IMR-90 (cell line): Measurements from ENCODE around the gene MOB3B. TPM values are rescaled to one million over a fixed set of nuclear protein-coding genes. Genes with fewer than 3 reads are reported as not detected.

ENCODE experiments used
- ATAC-seq: fragments of 200-7000 bp; cut with Tn5 transposase; 2 replicates; pipeline ENCODE4 v1.9.1; 2020; ENCODE audit warnings: low read depth, mild to moderate bottlenecking, moderate library complexity
- BruUV-seq: library from RNA; stranded (reverse); fragments of 400-500 nt; replicated peaks from 2 replicates; lab custom pipeline; 2021; lab: Mats Ljungman, UMichigan
- CTCF ChIA-PET: fragments of 300-600 bp; formaldehyde crosslinking; extraction: SDS; loops from one replicate; lab custom pipeline; 2021; ENCODE audit warnings: antibody characterized with exemption; lab: Yijun Ruan, JAX
- POLR2A ChIA-PET: fragments of 300-600 bp; sonication (Branson Sonifier 250); formaldehyde crosslinking; loops from one replicate; lab custom pipeline; 2022; ENCODE audit warnings: antibody characterized with exemption; ENCODE audit not compliant: unreplicated experiment; lab: Charles Lee
- DNase-seq: peaks from one replicate; pipeline ENCODE4 v3.0.0; 2013
- H2AFZ ChIP-seq: replicated peaks from 2 replicates; pipeline ENCODE3; 2013; ENCODE audit warnings: low read length, mild to moderate bottlenecking; ENCODE audit not compliant: poor library complexity
- H2AK5ac ChIP-seq: 2 replicates; pipeline ENCODE4 v1.6.1; 2013; ENCODE audit warnings: low read depth, low read length, inconsistent platforms
- H2AK9ac ChIP-seq: replicated peaks from 2 replicates; pipeline ENCODE3; 2013; ENCODE audit warnings: mild to moderate bottlenecking, low read depth, low read length, moderate library complexity; ENCODE audit not compliant: poor library complexity
- H2BK120ac ChIP-seq: 2 replicates; pipeline ENCODE4 v1.6.1; 2013; ENCODE audit warnings: low read depth, low read length, inconsistent platforms
- H2BK15ac ChIP-seq: 3 replicates; pipeline ENCODE4 v1.6.1; 2013; ENCODE audit warnings: low read depth, low read length, inconsistent platforms
- H2BK20ac ChIP-seq: 2 replicates; pipeline ENCODE4 v1.6.1; 2013; ENCODE audit warnings: low read depth, mild to moderate bottlenecking, inconsistent platforms, low read length, moderate library complexity
- H2BK5ac ChIP-seq: 2 replicates; pipeline ENCODE4 v1.6.1; 2013; ENCODE audit warnings: mild to moderate bottlenecking, low read depth, low read length, inconsistent platforms; ENCODE audit not compliant: poor library complexity, severe bottlenecking
- H3K14ac ChIP-seq: replicated peaks from 2 replicates; pipeline ENCODE4 v1.6.1; 2013; ENCODE audit warnings: low read depth, low read length, inconsistent platforms
- H3K18ac ChIP-seq: 2 replicates; pipeline ENCODE4 v1.6.1; 2013; ENCODE audit warnings: low read depth, low read length, control low read depth
- H3K23ac ChIP-seq: 2 replicates; pipeline ENCODE4 v1.6.1; 2013; ENCODE audit warnings: low read depth, low read length, inconsistent platforms
- H3K27ac ChIP-seq: 2 replicates; pipeline ENCODE4 v1.5.1; 2013; ENCODE audit warnings: mild to moderate bottlenecking, control low read depth, low read length; ENCODE audit not compliant: insufficient read depth
- H3K27me3 ChIP-seq: 2 replicates; pipeline ENCODE4 v1.6.1; 2013; ENCODE audit warnings: low read length; ENCODE audit not compliant: control insufficient read depth, insufficient read depth
- H3K36me3 ChIP-seq: 2 replicates; pipeline ENCODE4 v1.6.1; 2013; ENCODE audit warnings: low read length, mixed read lengths; ENCODE audit not compliant: control insufficient read depth, insufficient read depth
- H3K4ac ChIP-seq: 2 replicates; pipeline ENCODE4 v1.6.1; 2013; ENCODE audit warnings: low read depth, low read length, inconsistent platforms
- H3K4me1 ChIP-seq: 2 replicates; pipeline ENCODE4 v1.6.1; 2013; ENCODE audit warnings: low read length, mixed read lengths; ENCODE audit not compliant: control insufficient read depth, insufficient read depth
- H3K4me2 ChIP-seq: 2 replicates; pipeline ENCODE4 v1.6.1; 2013; ENCODE audit warnings: low read depth, mild to moderate bottlenecking, control low read depth, low read length, moderate library complexity
- H3K4me3 ChIP-seq: 2 replicates; pipeline ENCODE4 v1.5.1; 2013; ENCODE audit warnings: low read depth, mild to moderate bottlenecking, control low read depth, low read length, moderate library complexity; ENCODE audit not compliant: insufficient read depth
- H3K56ac ChIP-seq: 2 replicates; pipeline ENCODE4 v1.6.1; 2013; ENCODE audit warnings: low read length, inconsistent platforms; ENCODE audit not compliant: insufficient read depth; ENCODE audit errors: extremely low read depth
- H3K79me1 ChIP-seq, 2 experiments: 2 replicates each; pipeline ENCODE4 v1.6.1; 2013; ENCODE audit warnings: low read length in 2 of 2, inconsistent platforms in 1 of 2, low read depth in 1 of 2
- H3K9ac ChIP-seq: 2 replicates; pipeline ENCODE4 v1.6.1; 2013; ENCODE audit warnings: low read depth, low read length, control low read depth
- H3K9me1 ChIP-seq: 2 replicates; pipeline ENCODE4 v1.6.1; 2013; ENCODE audit warnings: low read length, inconsistent platforms; ENCODE audit not compliant: insufficient read depth
- H3K9me3 ChIP-seq: 2 replicates; pipeline ENCODE4 v1.6.1; 2013; ENCODE audit warnings: low read length; ENCODE audit not compliant: control insufficient read depth, insufficient read depth
- H4K20me1 ChIP-seq: 2 replicates; pipeline ENCODE4 v1.6.1; 2013; ENCODE audit warnings: low read length, inconsistent platforms; ENCODE audit not compliant: insufficient read depth
- H4K5ac ChIP-seq: 2 replicates; pipeline ENCODE4 v1.6.1; 2013; ENCODE audit warnings: mild to moderate bottlenecking, low read depth, low read length, control low read depth
- H4K8ac ChIP-seq, 2 experiments: 2 replicates each; pipeline ENCODE4 v1.6.1; 2013; ENCODE audit warnings: low read depth in 2 of 2, low read length in 2 of 2, control low read depth in 1 of 2, inconsistent platforms in 1 of 2
- H4K91ac ChIP-seq: 2 replicates; pipeline ENCODE4 v1.6.1; 2013; ENCODE audit warnings: low read depth, low read length, inconsistent platforms; ENCODE audit not compliant: insufficient read depth
- BHLHE40 ChIP-seq: fragments of 150-350 bp; IDR thresholded peaks from 2 replicates; pipeline ENCODE4 v1.6.1; 2016; ENCODE audit warnings: mild to moderate bottlenecking, low read depth, low read length
- CEBPB ChIP-seq: IDR thresholded peaks from 2 replicates; pipeline ENCODE4 v1.6.1; 2012; ENCODE audit warnings: low read depth, low read length, improper control_type of control experiment
- CHD1 ChIP-seq: IDR thresholded peaks from 2 replicates; pipeline ENCODE4 v1.6.1; 2012; ENCODE audit warnings: low read depth, low read length, improper control_type of control experiment
- CTCF ChIP-seq: conservative IDR thresholded peaks from 2 replicates; pipeline ENCODE4 v1.5.1; 2012; ENCODE audit warnings: mild to moderate bottlenecking, low read depth, low read length, improper control_type of control experiment
- FOS ChIP-seq: fragments of 150-350 bp; IDR thresholded peaks from 2 replicates; pipeline ENCODE4 v1.6.1; 2016; ENCODE audit warnings: low read depth, low read length
- MAFK ChIP-seq: IDR thresholded peaks from 2 replicates; pipeline ENCODE4 v1.6.1; 2012; ENCODE audit warnings: low read depth, low read length, improper control_type of control experiment
- MAZ ChIP-seq: IDR thresholded peaks from 2 replicates; pipeline ENCODE4 v1.6.1; 2012; ENCODE audit warnings: low read depth, mild to moderate bottlenecking, low read length, improper control_type of control experiment, moderate library complexity, borderline replicate concordance
- MXI1 ChIP-seq: IDR thresholded peaks from 2 replicates; pipeline ENCODE4 v1.6.1; 2012; ENCODE audit warnings: low read depth, mild to moderate bottlenecking, low read length, moderate library complexity, borderline replicate concordance
- NFE2L2 ChIP-seq: fragments of 150-350 bp; IDR thresholded peaks from 2 replicates; pipeline ENCODE4 v1.6.1; 2016; ENCODE audit warnings: low read depth, mild to moderate bottlenecking, low read length
- POLR2A ChIP-seq: IDR thresholded peaks from 2 replicates; pipeline ENCODE4 v1.6.1; 2012; ENCODE audit warnings: mild to moderate bottlenecking, low read depth, low read length
- RAD21 ChIP-seq: IDR thresholded peaks from 2 replicates; pipeline ENCODE4 v1.6.1; 2012; ENCODE audit warnings: low read length, improper control_type of control experiment
- RCOR1 ChIP-seq: IDR thresholded peaks from 2 replicates; pipeline ENCODE4 v1.6.1; 2012; ENCODE audit warnings: mild to moderate bottlenecking, low read length, improper control_type of control experiment; ENCODE audit not compliant: insufficient replicate concordance
- RFX5 ChIP-seq: IDR thresholded peaks from 2 replicates; pipeline ENCODE4 v1.8.0; 2012; ENCODE audit warnings: low read depth, mild to moderate bottlenecking, low read length, moderate library complexity
- SMC3 ChIP-seq: fragments of 150-350 bp; IDR thresholded peaks from 2 replicates; pipeline ENCODE4 v1.6.1; 2016; ENCODE audit warnings: low read depth, mild to moderate bottlenecking, antibody characterized with exemption, low read length, moderate library complexity
- WGBS, 2 experiments: methylation state at CpG; one replicate each; pipeline versions ENCODE4 v1.1.5 to v1.1.7; 2013; ENCODE audit warnings: missing lambda C conversion rate in 2 of 2; ENCODE audit not compliant: insufficient read length in 1 of 2; ENCODE audit errors: extremely low coverage in 2 of 2; 5-methylcytosine and 5-hydroxymethylcytosine counted together
- dilution Hi-C: fragments of 300-500 bp; cut with HindIII; formaldehyde crosslinking; loops from one replicate; pipeline ENCODE4 v1.14.3; 2018; ENCODE audit warnings: low sequenced_read_pairs; ENCODE audit not compliant: unreplicated experiment
- in situ Hi-C: fragments of 300-500 bp; cut with MboI; formaldehyde crosslinking; loops from 3 replicates; pipeline ENCODE4 v1.14.3; 2019; ENCODE audit warnings: low sequenced_read_pairs, inconsistent platforms, mixed read lengths
- intact Hi-C: fragments of 100-400 bp; cut with micrococcal nuclease; formaldehyde crosslinking; loops from 2 replicates; pipeline ENCODE4 v1.10.0; 2022
- polyA plus RNA-seq, 3 experiments: library from polyadenylated mRNA; depleted of rRNA; stranded (reverse); fragments of >200 nt; gene quantifications; 2 replicates each; pipeline ENCODE4 v1.2.3, GENCODE V29; 2012; ENCODE audit warnings: low replicate concordance in 1 of 3
- total RNA-seq: library from RNA; depleted of rRNA; stranded (reverse); fragments of >200 nt; gene quantifications from 2 replicates; pipeline ENCODE4 v1.2.3, GENCODE V29; 2012
- TF ChIP-seq, protein P1 (sequence below): fragments of 150-350 bp; IDR thresholded peaks from 2 replicates; pipeline ENCODE4 v1.6.1; 2016; ENCODE audit warnings: low read depth, mild to moderate bottlenecking, low read length, moderate library complexity, borderline replicate concordance
- TF ChIP-seq, protein P2 (sequence below): fragments of 150-350 bp; IDR thresholded peaks from 2 replicates; pipeline ENCODE4 v1.6.1; 2017; ENCODE audit warnings: mild to moderate bottlenecking, antibody characterized with exemption, low read length, low read depth

The MOB3B gene
- total and polyA plus RNA-seq, 2 of the 4 experiments (the other 2 are of a cell fraction) = under 0.01 to 0.02 TPM

DNA sequence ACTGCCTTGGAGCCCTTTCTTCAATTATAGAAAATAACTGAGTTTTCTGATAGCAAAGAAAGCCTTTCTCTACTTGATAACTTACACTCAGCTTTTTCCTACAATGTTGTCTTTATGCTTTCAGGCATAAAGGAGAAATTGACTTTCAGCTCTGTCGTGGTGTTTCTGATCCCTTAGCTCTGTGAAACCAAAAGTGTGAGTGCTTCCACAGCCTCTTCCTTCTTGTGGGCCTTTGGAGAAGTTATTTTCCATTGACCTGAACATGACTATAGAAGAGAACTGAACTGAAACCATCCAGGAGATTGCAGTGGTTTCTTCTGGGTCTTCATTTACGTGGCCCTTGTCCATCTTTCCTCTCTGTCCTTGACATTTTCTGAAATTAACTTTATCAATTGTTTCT lies 173.2 kb downstream of the MOB3B start:
- CTCF ChIA-PET = interaction anchor here (0.6 kb wide), 1 partner anchor 12 kb away, joined by 3 read pairs; no protein-coding TSS in a partner anchor

More for the DNA sequence above, 173.2 kb downstream of the MOB3B start:
- Histone ChIP-seq H3K9me3 (no peaks in the 10 kb centered on the region), H4K8ac (no peak overlapping the region), H3K79me1 (no peaks in the 10 kb centered on the region), H3K27ac (no peak overlapping the region), H3K14ac (no peak overlapping the region), H2AFZ (no peak overlapping the region), H2BK5ac (no peak overlapping the region), H3K56ac (no peak overlapping the region), H4K5ac (no peak overlapping the region), H2BK120ac (no peak overlapping the region), H3K27me3 (no peaks in the 10 kb centered on the region), H3K9ac (no peak overlapping the region), H3K36me3 (no peaks in the 10 kb centered on the region), H3K4me1 (no peaks in the 10 kb centered on the region), H3K18ac (no peak overlapping the region), H2BK15ac (no peak overlapping the region), H3K23ac (no peak overlapping the region), H3K4ac (no peak overlapping the region), H2BK20ac (no peak overlapping the region), H4K20me1 (no peaks in the 10 kb centered on the region), H3K4me2 (no peak overlapping the region), H2AK5ac (no peak overlapping the region), H3K4me3 (no peak overlapping the region), H2AK9ac (no peak overlapping the region), H3K9me1 (no peaks in the 10 kb centered on the region), H4K91ac (no peak overlapping the region)
- dilution Hi-C loops = no loop called here
- in situ Hi-C loops = no loop called here
- TF ChIP-seq CTCF (no peak), MXI1 (no peak), SMC3 (no peak), RCOR1 (no peak), BHLHE40 (no peak), FOS (no peak), MAZ (no peak), NFE2L2 (no peak), CHD1 (no peak), MAFK (no peak), RAD21 (no peak), POLR2A (no peak), CEBPB (no peak), RFX5 (no peak)
- TF ChIP-seq, protein P1, sequence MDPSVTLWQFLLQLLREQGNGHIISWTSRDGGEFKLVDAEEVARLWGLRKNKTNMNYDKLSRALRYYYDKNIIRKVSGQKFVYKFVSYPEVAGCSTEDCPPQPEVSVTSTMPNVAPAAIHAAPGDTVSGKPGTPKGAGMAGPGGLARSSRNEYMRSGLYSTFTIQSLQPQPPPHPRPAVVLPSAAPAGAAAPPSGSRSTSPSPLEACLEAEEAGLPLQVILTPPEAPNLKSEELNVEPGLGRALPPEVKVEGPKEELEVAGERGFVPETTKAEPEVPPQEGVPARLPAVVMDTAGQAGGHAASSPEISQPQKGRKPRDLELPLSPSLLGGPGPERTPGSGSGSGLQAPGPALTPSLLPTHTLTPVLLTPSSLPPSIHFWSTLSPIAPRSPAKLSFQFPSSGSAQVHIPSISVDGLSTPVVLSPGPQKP = no peak
- TF ChIP-seq, protein P2, sequence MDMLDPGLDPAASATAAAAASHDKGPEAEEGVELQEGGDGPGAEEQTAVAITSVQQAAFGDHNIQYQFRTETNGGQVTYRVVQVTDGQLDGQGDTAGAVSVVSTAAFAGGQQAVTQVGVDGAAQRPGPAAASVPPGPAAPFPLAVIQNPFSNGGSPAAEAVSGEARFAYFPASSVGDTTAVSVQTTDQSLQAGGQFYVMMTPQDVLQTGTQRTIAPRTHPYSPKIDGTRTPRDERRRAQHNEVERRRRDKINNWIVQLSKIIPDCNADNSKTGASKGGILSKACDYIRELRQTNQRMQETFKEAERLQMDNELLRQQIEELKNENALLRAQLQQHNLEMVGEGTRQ = no peak
- no TSS peak for BruUV-seq
- DNase-seq = no peak
- intact Hi-C loops = no loop called here
- POLR2A ChIA-PET = no interaction called here
- 67% methylated on average over 1 of the region's 2 CpGs; no CpG with 5 or more reads in 1 of the 2 experiments for WGBS, 2 experiments
- ATAC-seq = no peak
